ENCODE results near the gene KRT73. TPM values are rescaled to one million over a fixed set of nuclear protein-coding genes. Genes with fewer than 3 reads are reported as not detected.

The KRT73 gene
- total and polyA plus RNA-seq, 3 donors from 2014 or later, result 0.16 TPM; not detected in 2

DNA sequence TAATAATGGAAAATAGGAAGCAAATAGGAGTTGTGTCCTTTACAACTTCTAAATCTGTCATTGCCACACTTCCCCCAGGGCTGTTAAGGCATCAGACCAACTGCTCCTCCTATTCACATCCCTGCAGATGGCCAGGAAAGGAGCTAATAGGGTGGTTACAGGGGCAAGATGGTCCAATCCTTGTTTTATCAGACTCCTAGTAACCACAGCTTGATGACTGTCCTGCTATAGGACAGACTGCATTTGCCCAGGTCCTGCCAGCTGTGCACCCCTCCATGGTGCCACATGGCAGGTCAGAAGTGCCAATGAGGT is 44.5 kb upstream of the KRT73 start:
- TF ChIP-seq, protein P1, sequence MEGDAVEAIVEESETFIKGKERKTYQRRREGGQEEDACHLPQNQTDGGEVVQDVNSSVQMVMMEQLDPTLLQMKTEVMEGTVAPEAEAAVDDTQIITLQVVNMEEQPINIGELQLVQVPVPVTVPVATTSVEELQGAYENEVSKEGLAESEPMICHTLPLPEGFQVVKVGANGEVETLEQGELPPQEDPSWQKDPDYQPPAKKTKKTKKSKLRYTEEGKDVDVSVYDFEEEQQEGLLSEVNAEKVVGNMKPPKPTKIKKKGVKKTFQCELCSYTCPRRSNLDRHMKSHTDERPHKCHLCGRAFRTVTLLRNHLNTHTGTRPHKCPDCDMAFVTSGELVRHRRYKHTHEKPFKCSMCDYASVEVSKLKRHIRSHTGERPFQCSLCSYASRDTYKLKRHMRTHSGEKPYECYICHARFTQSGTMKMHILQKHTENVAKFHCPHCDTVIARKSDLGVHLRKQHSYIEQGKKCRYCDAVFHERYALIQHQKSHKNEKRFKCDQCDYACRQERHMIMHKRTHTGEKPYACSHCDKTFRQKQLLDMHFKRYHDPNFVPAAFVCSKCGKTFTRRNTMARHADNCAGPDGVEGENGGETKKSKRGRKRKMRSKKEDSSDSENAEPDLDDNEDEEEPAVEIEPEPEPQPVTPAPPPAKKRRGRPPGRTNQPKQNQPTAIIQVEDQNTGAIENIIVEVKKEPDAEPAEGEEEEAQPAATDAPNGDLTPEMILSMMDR (IDR thresholded peaks at IDR 0.05), result no peak
- TF ChIP-seq POLR2A (IDR thresholded peaks at IDR 0.05), result no peak
- H3K36me3 ChIP-seq (ENCODE audit: low read depth, missing control alignments), result no peaks in the 10 kb centered on the region
- H3K4me3 ChIP-seq, result no peak overlapping the region
- no peak overlapping the region for H3K27ac ChIP-seq
- no peaks in the 10 kb centered on the region for H3K27me3 ChIP-seq
- no peak for DNase-seq
- H3K9me3 ChIP-seq, result no peaks in the 10 kb centered on the region
- intact Hi-C loops (cut with DNase I; ENCODE audit: low total_unique reads), result no loop called here
- H3K4me1 ChIP-seq, result no peaks in the 10 kb centered on the region

DNA sequence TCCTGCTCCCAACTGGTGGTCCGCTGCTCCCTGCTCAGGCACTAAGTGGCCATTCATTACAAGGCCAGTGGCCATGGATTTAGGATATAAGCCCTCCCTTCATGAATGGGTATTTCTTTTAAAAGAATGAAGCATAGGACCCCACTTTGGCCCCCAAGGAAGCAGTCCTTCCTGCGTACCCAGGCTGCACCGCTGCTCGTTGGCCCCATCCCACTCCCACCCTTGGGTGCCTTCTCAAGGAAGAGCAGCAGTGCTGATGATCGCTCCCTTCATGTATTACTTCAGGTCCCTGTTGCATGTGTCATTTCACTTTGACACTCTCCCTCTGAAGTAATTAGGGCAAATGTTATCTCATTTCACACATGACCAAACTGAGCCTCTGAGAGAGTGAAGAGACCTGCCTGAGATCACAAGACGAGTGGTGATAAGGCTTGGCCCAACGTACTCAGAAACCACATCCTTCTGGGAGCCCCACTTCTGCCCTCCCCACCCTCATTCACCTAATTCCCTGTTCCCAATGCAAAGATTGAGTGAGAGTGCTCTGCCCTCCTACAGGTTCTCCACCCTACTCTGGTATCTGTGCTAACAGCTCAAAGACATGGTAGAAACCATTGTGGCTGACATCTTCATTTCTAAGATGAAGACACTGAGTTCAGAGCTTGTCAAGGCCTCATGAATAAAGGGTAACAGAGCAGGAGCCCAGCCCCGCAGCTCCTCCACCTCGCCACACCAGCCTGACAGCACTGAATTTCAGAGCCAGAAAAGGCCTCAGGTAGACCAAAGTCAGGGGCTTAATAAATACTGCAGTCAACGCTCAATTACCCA is 43.9 kb upstream of the KRT73 start:
- TF ChIP-seq, protein P1 (IDR thresholded peaks at IDR 0.05), result no peak
- no peak for TF ChIP-seq POLR2A (IDR thresholded peaks at IDR 0.05)
- intact Hi-C loops (cut with DNase I; ENCODE audit: low total_unique reads), result no loop called here
- DNase-seq, result no peak
- WGBS, 2 donors, result 76 to 83% methylated on average over 9 to 10 of the region's 10 CpGs
- Histone ChIP-seq H3K27ac (no peak overlapping the region), H3K4me3 (no peak overlapping the region), H3K36me3 (ENCODE audit: low read depth, missing control alignments) (no peaks in the 10 kb centered on the region), H3K9me3 (no peaks in the 10 kb centered on the region), H3K27me3 (no peaks in the 10 kb centered on the region), H3K4me1 (no peaks in the 10 kb centered on the region)

DNA sequence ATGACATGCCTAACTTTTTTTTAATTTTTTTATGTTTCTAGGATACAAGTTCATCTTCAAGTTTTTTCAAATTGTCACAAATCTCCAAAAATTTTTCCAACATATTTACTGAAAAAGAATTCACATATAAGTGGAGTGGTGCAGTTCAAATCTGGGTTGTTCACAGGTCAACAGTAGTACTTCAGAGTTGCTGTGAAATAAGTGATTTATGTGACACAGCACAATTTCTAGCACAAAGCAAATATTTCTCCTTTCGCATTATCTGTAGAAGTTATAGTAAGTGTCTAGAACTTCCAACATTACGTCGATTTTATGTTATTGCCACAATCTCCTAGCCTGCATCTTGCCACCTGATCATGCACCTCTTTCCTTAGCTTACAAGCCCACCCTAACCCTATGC is 43.3 kb upstream of the KRT73 start:
- WGBS, 2 donors, result 85 to 86% methylated on average over 3 of the region's 3 CpGs
- intact Hi-C loops (cut with DNase I; ENCODE audit: low total_unique reads), result no loop called here

DNA sequence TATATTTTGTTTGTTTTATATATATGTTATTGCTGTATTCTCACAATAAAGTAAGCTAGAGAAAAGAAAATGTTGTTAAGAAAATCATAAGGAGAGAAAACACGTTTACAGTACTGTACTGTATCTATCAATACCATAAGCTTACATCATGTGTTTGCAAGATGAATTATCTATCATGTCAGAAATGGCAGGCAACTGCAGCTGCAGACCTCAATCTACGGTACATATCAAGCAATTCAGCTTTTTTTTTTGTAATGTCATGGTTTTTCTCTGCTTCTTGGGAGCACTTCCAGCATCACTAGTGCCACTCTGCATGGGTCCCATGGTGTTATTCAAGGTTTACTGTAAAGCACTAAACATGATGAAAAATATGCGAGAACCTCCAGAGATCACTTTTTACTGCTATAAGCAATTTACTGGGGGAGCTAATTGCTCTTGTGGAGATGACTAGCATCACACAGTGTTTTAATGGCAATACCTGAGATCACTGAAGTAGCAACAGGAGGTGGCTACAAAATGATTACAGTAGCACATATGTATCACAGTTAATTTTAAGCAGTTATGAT is 42.7 kb upstream of the KRT73 start:
- DNase-seq, result no peak
- Histone ChIP-seq H3K4me3 (no peak overlapping the region), H3K4me1 (no peaks in the 10 kb centered on the region), H3K27me3 (no peaks in the 10 kb centered on the region), H3K27ac (no peak overlapping the region), H3K9me3 (no peaks in the 10 kb centered on the region), H3K36me3 (ENCODE audit: low read depth, missing control alignments) (no peaks in the 10 kb centered on the region)
- WGBS, 2 donors, result 85 to 89% methylated on average over 3 of the region's 3 CpGs
- TF ChIP-seq, protein P1 (IDR thresholded peaks at IDR 0.05), result no peak
- TF ChIP-seq POLR2A (IDR thresholded peaks at IDR 0.05), result no peak
- intact Hi-C loops (cut with DNase I; ENCODE audit: low total_unique reads), result no loop called here

More for the DNA sequence above, 43.3 kb upstream of the KRT73 start:
- TF ChIP-seq, protein P1 (IDR thresholded peaks at IDR 0.05), result no peak
- TF ChIP-seq POLR2A (IDR thresholded peaks at IDR 0.05), result no peak
- Histone ChIP-seq H3K27me3 (no peaks in the 10 kb centered on the region), H3K9me3 (no peaks in the 10 kb centered on the region), H3K4me3 (no peak overlapping the region), H3K36me3 (ENCODE audit: low read depth, missing control alignments) (no peaks in the 10 kb centered on the region), H3K27ac (no peak overlapping the region), H3K4me1 (no peaks in the 10 kb centered on the region)
- DNase-seq, result no peak

DNA sequence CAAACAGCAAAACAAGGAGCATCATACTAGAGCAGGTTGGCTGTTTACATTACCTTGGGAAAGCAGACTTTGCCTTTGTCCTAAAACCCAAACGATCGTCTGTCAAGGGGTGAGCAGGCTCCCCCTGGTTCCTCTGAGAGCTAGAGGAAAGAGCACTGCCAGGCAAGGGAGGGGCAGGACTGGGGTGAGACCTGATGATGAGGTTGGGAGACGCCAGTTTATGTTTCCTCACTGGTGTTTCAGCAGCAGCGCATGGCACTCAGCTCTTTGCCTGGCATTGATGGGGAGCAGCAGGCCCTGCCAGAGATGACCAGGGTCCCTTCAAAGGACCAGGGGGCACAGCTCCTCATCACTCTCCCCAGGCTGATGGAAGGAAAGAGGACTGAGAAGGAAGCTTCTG is 41.6 kb upstream of the KRT73 start:
- no peak for DNase-seq
- TF ChIP-seq, protein P1 (IDR thresholded peaks at IDR 0.05), result no peak
- TF ChIP-seq POLR2A (IDR thresholded peaks at IDR 0.05), result no peak
- 89 to 95% methylated on average over 4 of the region's 4 CpGs for WGBS, 2 donors
- no peaks in the 10 kb centered on the region for H3K36me3 ChIP-seq (ENCODE audit: low read depth, missing control alignments)
- no peak overlapping the region for H3K4me3 ChIP-seq
- no peak overlapping the region for H3K27ac ChIP-seq
- no peaks in the 10 kb centered on the region for H3K4me1 ChIP-seq
- H3K27me3 ChIP-seq, result no peaks in the 10 kb centered on the region
- no peaks in the 10 kb centered on the region for H3K9me3 ChIP-seq
- intact Hi-C loops (cut with DNase I; ENCODE audit: low total_unique reads), result no loop called here
